SU-DHL-6 (cell line): ENCODE measurements around the gene VCX2.

Source experiments
- H2AFZ ChIP-seq: fragments of 200-600 bp; sonication (generic); 2 replicates; pipeline ENCODE4 v1.6.1; 2014; ENCODE audit warnings: low read depth, mild to moderate bottlenecking, moderate library complexity, mixed read lengths, antibody characterized with exemption, low read length; ENCODE audit not compliant: severe bottlenecking
- H3F3A ChIP-seq: fragments of 200-600 bp; shearing (Covaris generic); 2 replicates; pipeline ENCODE4 v1.6.0; 2016; ENCODE audit warnings: antibody characterized with exemption, mild to moderate bottlenecking; ENCODE audit not compliant: insufficient read depth
- H3K27ac ChIP-seq: fragments of 200-600 bp; sonication (generic); 2 replicates; pipeline ENCODE4 v1.5.1; 2016; ENCODE audit warnings: low read depth, mild to moderate bottlenecking, low read length, moderate library complexity, mixed read lengths
- H3K27me3 ChIP-seq: fragments of 200-600 bp; sonication (generic), shearing (Covaris generic); 2 replicates; pipeline ENCODE4 v1.6.0; 2014; ENCODE audit warnings: mild to moderate bottlenecking, low read length
- H3K36me3 ChIP-seq: fragments of 200-600 bp; sonication (generic); 2 replicates; pipeline ENCODE4 v1.6.1; 2014; ENCODE audit warnings: mild to moderate bottlenecking, low read length, mixed read lengths
- H3K4me2 ChIP-seq: fragments of 300-600, 200-600 bp; shearing (Covaris generic), sonication (generic); 2 replicates; pipeline ENCODE4 v1.6.0; 2014; ENCODE audit warnings: low read length, low read depth, mild to moderate bottlenecking; ENCODE audit not compliant: poor library complexity, severe bottlenecking
- H3K4me3 ChIP-seq: fragments of 200-600 bp; sonication (generic); 2 replicates; pipeline ENCODE4 v1.5.1; 2014; ENCODE audit warnings: antibody characterized with exemption, low read length, mild to moderate bottlenecking, mixed read lengths; ENCODE audit not compliant: insufficient read depth, poor library complexity, severe bottlenecking
- H3K79me2 ChIP-seq: fragments of 200-600 bp; sonication (generic); 2 replicates; pipeline ENCODE4 v1.6.1; 2014; ENCODE audit warnings: mild to moderate bottlenecking, low read length, moderate library complexity; ENCODE audit not compliant: insufficient read depth
- H3K9ac ChIP-seq: fragments of 200-600 bp; sonication (generic); 2 replicates; pipeline ENCODE4 v1.7.0; 2014; ENCODE audit warnings: mild to moderate bottlenecking, low read length
- H3K9me2 ChIP-seq: fragments of 200-600 bp; sonication (generic); replicated peaks from 2 replicates; pipeline ENCODE4 v1.6.1; 2014; ENCODE audit warnings: low read length; ENCODE audit not compliant: insufficient read depth
- H3K9me3 ChIP-seq: fragments of 200-600 bp; sonication (generic); 2 replicates; pipeline ENCODE4 v1.6.1; 2014; ENCODE audit warnings: low read length, mixed read lengths; ENCODE audit not compliant: insufficient read depth
- H4K20me1 ChIP-seq: fragments of 200-600 bp; sonication (generic); 2 replicates; pipeline ENCODE4 v1.6.1; 2014; ENCODE audit warnings: low read depth, mild to moderate bottlenecking, antibody characterized with exemption, low read length, moderate library complexity, mixed read lengths
- EZH2phosphoT487 ChIP-seq: fragments of 200-600 bp; sonication (generic), shearing (Covaris generic); conservative IDR thresholded peaks from 2 replicates; pipeline ENCODE4 v1.6.1; 2018; ENCODE audit warnings: mild to moderate bottlenecking, antibody characterized with exemption, low read length, moderate library complexity, mixed read lengths
- TF ChIP-seq, protein P1 (sequence below): fragments of 200-600 bp; sonication (generic); IDR thresholded peaks from one replicate; pipeline ENCODE4 v1.5.1; 2017; ENCODE audit warnings: antibody characterized with exemption, mild to moderate bottlenecking, low read length, moderate library complexity; ENCODE audit not compliant: insufficient read depth, poor library complexity, severe bottlenecking

Gene VCX2

DNA sequence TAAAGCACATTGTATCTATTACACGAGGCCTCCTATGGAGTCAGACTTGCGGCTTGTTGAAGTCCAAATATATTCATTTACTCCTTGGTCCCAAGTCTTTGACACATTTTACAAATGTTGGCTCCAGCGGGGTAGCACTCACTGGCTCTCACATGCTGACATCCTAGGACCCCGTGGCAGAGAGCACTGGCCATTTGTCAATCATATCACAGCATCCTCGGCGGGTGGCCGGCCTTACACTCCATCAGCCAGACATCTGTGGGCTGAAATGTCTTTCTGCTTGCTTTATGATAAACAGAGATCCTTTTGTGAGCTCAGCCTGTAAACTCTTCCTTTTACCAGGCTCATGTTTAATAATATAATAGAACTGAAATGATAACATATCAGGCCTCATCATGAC lies 25.7 kb upstream of the VCX2 start:
- Histone ChIP-seq H4K20me1 (no peaks in the 10 kb centered on the region), H3K9me2 (no peaks in the 10 kb centered on the region), H3K4me3 (no peak overlapping the region), H3F3A (no peaks in the 10 kb centered on the region), H3K9ac (no peak overlapping the region), H2AFZ (no peak overlapping the region), H3K27ac (no peak overlapping the region), H3K4me2 (no peak overlapping the region), H3K36me3 (no peaks in the 10 kb centered on the region), H3K9me3 (no peaks in the 10 kb centered on the region), H3K79me2 (no peaks in the 10 kb centered on the region), H3K27me3 (no peaks in the 10 kb centered on the region)
- no peak for TF ChIP-seq EZH2phosphoT487
- TF ChIP-seq, protein P1, sequence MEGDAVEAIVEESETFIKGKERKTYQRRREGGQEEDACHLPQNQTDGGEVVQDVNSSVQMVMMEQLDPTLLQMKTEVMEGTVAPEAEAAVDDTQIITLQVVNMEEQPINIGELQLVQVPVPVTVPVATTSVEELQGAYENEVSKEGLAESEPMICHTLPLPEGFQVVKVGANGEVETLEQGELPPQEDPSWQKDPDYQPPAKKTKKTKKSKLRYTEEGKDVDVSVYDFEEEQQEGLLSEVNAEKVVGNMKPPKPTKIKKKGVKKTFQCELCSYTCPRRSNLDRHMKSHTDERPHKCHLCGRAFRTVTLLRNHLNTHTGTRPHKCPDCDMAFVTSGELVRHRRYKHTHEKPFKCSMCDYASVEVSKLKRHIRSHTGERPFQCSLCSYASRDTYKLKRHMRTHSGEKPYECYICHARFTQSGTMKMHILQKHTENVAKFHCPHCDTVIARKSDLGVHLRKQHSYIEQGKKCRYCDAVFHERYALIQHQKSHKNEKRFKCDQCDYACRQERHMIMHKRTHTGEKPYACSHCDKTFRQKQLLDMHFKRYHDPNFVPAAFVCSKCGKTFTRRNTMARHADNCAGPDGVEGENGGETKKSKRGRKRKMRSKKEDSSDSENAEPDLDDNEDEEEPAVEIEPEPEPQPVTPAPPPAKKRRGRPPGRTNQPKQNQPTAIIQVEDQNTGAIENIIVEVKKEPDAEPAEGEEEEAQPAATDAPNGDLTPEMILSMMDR = no peak

DNA sequence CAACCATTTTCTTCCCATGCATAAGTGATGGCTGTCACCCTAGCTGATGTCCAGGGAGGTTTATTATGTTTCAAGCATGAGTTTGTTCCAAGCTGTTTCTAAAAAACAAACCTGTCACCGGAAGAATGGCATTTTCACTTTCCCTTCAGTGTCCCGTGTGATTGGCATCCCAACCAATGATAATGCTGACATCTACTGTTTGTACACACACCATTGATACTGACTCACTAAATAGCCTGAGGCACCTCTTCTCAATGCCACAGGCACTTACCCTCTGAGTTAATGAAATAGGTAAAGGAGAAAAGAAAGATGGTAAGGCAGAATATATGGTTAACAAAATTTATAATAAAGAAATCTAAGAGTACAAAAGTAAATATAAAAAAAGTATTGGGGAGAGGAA lies 23.1 kb upstream of the VCX2 start:
- no peak overlapping the region for H2AFZ ChIP-seq

DNA sequence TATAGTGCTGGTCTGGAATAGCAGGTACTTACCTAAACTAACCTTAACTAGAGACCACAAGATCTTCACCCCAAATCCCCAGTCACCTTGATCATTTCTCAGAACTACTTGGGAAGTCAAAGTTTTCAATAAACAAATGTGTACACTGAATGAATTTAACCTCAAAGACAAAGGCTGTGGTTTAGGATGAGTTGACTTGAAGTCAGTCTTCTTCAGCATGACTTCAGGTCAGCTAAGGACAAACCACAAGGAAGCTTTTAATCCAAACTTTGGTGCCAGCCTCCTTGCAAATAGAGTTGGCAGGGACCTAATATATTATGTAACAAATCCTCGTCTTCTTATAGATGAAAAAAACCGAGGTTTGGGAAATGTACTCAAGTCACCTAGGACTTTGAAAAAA lies 21.2 kb upstream of the VCX2 start:
- H3K9me3 ChIP-seq = no peaks in the 10 kb centered on the region
- H3K27ac ChIP-seq = no peak overlapping the region
- no peak overlapping the region for H3K9ac ChIP-seq
- no peaks in the 10 kb centered on the region for H3K36me3 ChIP-seq
- no peak overlapping the region for H3K4me2 ChIP-seq
- H3K79me2 ChIP-seq = no peaks in the 10 kb centered on the region
- no peak overlapping the region for H2AFZ ChIP-seq
- TF ChIP-seq EZH2phosphoT487 = no peak
- TF ChIP-seq, protein P1 = no peak
- no peaks in the 10 kb centered on the region for H4K20me1 ChIP-seq
- H3F3A ChIP-seq = no peaks in the 10 kb centered on the region
- H3K9me2 ChIP-seq = no peaks in the 10 kb centered on the region
- H3K4me3 ChIP-seq = no peak overlapping the region
- no peaks in the 10 kb centered on the region for H3K27me3 ChIP-seq

More for the DNA sequence above, 23.1 kb upstream of the VCX2 start:
- Histone ChIP-seq H3K4me2 (no peak overlapping the region), H3K36me3 (no peaks in the 10 kb centered on the region), H3K79me2 (no peaks in the 10 kb centered on the region), H3K9ac (no peak overlapping the region), H3K27ac (no peak overlapping the region), H4K20me1 (no peaks in the 10 kb centered on the region), H3K27me3 (no peaks in the 10 kb centered on the region), H3K9me2 (no peaks in the 10 kb centered on the region), H3K9me3 (no peaks in the 10 kb centered on the region), H3F3A (no peaks in the 10 kb centered on the region), H3K4me3 (no peak overlapping the region)
- no peak for TF ChIP-seq EZH2phosphoT487
- TF ChIP-seq, protein P1 = no peak
